HT1080 (cell line): ENCODE data around the gene ADD2. TPM values are rescaled to one million over a fixed set of nuclear protein-coding genes. Genes with fewer than 3 reads are reported as not detected.
A peak's percentile ranks its signal among the peaks of the same experiment; 100 is the strongest.

Experiments used
- DNase-seq: peaks from one replicate; pipeline ENCODE4 v3.0.0-alpha.2; 2015; ENCODE audit warnings: low read depth
- total RNA-seq: library from RNA; depleted of rRNA; stranded (reverse); fragments of >200 nt; shearing (Covaris generic); gene quantifications from 2 replicates; pipeline ENCODE4 v1.2.3, GENCODE V29; 2014

The ADD2 gene
- total RNA-seq, 1 experiment from 2014 or later, result 79.9 TPM

DNA sequence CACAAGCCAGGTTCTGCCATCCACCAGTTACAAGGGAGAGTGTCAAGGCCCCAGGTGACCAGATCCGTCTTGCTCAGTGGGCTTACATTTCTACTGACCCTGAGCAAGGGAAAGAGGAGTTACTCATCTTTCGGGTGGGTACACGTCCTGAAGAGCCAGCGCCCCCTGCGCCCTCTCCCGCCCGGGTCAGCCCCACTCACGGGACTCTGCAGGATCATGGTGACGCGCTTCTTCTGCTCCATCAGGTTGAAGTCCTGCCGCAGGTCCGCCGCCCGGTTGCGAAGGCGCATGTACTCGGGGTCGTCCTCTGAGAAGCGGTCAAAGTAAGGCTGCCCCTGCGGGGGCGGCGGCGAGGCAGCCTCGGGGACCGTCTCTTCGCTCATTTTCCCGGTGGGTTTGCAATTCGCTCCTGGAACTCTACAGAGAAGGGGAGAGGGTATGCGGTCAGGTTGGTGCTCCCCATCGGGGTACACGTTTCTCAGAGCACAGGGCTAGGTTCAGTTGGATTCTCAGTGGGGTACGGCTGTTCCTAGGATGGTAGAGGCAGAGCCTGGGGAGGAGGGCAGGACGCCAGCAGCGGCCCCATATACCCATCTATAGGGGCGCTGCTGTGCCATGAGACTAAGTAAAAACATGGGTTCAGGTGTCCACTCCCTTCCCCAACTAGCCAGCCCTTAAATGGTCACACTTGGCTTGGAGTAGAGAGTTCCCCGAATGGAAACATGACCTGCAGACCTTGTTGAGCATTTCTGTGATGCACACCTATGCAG, 61.8 kb downstream of the ADD2 start:
- DNase-seq, result no peak

DNA sequence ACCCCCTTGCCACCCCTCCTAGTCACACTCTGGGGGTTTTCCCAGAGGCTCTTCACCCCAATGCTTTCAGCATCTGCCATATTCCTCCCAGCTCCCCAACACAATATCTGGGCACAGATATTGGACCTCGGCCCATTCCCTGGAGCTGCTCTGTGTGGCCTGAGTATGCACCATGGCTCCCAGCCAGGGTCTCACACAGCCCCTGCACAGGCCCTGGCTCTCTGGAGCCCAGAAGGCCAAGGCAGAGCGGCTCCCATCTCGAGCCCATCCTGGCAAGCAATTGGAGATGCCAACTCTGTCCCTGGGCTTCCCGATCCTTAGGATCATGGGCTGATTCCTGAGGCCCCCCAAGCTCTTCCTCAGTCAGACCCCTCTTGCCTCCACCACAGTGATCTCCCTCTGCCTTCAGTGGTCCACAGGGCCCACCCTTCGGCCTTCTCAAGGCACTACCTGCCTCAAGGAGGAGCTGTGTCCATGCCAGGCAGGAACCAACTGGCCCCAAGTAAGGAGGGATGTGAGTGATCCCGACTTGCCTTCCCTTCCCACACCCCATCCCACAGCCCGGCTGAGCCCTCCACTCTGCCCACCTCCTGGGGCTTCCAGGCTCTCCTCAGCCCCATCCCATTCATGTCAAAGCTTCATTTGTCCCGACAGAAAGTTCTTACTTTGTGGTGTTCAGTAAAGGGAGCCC, 62.7 kb downstream of the ADD2 start:
- no peak for DNase-seq

DNA sequence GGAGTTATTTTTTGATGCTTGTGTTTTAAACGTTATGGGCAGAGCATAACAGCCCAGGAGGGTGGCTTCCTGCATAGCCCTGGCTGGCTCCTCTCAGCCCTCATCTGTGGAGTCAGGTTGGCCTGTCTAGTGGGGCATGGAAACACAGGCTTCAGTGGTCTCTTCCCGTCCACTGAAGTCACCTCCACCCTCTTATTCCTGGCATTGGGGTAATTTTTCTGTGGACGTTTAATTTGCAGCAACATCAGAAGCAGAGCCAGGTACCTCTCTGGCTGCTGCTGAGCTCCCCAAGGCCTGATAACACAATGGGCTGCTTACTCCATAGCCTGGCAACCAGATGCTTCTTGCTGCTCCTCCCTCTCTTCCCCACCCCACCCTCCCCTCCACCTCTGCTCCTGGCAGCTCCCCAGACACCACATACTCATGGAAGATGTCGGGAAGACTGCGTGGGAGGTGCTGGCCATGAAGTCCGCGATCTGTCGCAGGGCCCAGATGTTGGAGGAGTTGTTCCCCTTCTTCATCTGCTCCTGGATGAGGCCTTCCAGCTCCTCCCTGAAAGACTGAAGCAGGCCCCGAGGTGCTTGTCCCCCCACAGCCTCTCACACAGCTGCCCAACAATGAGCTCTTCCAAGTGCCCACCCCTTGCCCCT, 64.0 kb downstream of the ADD2 start:
- no peak for DNase-seq

DNA sequence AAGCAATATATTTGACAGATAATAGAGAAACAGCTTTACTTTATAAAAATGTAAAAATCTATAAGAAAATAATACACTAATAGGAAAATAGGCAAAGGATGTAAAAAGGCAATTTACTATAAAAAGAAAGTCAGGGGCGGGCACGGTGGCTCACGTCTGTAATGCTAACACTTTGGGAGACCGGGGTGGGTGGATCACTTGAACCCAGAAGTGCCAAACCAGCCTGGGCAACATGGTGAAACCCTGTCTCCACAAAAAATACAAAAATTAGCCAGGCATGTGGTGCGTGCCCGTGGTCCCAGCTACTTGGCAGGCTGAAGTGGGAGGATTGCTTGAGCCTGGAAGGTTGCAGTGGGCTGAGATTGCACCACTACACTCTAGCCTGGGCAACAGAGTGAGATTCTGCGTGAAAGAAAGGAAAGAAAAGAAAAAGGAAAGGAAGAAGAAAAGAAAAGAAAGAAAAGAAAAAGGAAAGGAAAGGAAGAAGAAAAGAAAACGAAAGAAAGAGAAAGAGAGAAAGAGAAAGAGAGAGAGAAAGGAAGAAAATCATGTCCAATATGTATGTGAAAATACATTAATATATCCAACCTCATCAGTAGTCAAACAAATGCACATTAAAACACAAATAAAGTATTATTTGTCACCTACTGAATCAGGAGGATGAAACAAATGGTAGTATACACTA, 65.1 kb downstream of the ADD2 start:
- no peak for DNase-seq

DNA sequence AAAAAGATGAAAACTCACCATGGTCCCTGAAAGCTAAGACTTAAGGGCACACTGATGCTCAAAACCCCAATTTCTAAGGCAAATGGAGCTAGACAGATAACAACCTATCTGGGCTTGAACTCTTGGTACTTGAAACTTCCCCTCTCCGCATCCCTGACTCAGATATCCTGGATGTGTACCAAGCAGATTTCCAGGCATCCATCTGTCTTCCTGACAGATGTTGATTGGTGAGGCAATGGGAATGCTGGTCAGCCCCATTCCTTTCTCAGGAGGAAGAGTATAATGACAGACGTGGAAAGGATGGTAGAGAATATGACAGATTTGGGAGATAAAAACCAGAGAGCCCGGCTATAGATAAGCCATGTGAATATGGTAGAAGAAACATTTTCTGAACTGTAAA, 69.2 kb downstream of the ADD2 start:
- DNase-seq, result peak; percentile 30

DNA sequence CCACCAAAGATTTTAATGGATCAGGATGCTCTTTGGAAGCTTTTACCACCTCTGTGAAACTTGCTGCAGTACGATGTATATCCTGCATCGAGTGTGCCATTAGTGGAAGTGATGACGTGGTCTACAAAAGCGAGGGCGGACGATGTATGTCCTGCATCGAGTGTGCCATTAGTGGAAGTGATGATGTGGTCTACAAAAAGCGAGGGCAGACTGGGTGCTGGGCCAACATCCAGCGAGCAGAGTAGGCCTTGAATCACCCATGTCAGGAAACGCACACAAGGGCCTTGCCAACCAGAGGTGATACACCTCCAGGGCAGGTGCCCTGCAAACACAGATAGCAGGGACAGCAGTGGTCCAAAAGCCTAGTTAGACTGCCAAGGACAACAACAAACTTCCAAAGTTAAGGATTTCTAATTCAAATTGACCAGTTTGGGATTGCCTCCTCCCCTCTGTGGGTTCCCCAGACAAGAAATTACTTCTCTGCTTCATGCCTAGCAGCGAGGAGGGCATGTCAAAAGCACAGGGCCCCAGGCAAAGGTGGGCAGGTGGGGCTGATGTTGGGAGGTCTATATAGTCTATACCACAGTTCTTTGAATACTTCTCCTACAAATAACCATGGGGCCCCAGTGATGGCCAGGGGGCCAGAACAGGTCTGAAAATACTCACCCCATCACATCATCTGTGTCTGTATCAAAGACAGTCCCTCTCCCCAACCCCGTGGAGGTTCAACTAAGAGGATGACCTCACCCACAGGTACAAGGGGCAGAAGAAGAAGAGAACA, 70.2 kb downstream of the ADD2 start:
- DNase-seq, result no peak

DNA sequence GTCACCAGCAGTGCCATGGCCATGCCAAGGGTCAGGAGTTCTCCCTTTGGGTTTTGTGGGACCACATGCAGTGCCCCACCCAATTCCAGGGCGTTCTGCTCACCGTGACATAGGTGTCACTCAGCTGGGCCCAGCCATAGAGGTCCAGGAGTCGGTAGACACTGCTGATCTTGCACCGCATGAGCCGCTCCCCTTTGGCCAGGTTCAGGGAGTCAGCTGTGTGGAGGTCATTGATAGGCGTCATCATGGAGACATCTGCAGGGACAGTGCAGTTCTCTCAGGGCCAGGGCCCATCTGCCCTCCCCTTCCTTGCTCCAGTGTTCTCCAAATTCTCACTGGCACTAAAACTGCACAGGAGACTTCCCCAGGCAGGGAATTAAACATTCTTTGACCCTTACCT, 71.9 kb downstream of the ADD2 start:
- no peak for DNase-seq

DNA sequence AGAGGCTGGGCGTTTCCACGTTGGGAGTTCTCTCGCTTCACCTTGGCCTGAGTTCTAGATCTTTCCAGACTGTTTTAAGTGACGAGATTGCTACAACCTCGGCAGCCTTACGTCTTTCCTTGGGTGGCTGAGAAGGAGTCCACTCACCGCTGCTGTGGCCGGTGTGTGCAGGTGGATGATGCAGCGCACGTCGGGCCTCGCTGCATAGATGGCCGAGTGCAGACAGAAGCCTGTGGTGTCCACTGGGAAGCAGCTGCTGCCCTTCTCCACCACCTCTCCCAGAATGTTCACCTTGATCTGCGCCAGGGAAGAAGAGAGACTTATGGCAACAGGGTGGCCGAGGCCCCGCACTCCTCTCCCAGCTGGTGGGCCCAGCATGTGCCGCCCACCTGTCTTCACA, 75.7 kb downstream of the ADD2 start:
- no peak for DNase-seq

DNA sequence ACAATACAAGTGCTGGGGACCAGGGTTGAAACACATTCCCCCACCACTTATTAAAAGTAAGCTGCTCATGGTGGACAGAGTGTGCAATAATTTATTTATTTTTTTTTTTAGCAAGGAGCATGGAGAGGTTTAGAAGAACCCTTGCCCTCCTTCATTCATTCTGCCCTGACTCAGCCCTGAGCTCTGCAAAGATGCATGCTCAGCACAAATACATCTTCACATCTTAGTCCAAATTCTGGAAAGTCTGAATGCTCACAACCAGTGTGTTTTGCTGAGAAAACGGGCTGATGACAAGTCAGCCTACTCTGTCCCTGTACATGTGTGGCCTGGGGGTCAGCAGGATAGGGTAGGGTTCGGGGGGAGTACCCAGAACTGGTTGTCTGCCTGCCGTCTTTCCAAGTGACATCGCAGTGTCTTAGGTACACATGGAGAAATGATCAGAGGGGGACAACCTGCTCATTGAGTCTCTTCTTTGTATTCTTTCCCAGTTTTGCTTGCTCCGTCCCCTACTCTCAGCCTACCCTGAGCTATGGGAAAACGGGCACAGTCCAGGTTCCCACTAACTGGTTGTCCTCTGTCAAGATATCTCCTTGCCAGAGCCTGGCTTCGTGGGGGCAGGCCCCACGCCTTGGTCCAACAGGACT, 76.4 kb downstream of the ADD2 start:
- no peak for DNase-seq

DNA sequence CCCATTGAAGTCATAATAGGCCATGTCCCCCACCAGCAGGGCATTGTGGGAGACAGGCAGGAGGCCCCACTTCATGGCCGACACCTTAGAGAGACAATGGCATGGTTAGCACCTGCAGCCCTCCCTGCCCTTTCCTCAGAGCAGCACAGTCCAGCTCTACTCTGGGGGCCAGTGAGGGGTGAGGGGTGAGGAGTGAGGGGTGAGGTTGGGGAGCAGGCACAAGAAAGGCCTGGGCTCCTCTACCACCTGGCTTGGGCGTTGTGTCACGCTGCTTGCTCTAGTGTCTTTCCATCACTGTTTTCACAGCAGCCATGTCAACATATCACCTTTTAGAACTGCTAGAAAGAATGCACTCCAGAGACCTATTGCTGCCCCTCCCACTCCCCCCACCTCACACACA, 77.2 kb downstream of the ADD2 start:
- no peak for DNase-seq

DNA sequence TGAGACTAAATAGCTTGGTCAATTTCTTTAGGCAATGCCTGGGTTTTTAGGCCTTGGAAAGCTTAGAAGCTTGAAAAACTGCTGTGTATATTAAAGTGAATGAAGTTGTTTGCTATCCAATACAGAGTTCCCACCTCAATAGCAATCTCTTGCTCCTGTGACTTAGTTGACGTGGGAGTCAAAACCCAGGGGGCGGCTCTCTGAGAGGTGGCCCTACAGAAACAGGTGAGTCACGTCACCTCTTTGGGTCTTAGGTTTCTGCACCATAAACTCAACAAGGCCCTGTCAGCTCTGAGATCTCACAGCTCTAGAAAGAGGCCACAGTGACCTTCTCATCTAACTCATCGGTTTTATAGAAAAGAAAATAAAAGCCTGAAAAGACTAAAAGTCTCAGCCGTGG, 79.6 kb downstream of the ADD2 start:
- no peak for DNase-seq

DNA sequence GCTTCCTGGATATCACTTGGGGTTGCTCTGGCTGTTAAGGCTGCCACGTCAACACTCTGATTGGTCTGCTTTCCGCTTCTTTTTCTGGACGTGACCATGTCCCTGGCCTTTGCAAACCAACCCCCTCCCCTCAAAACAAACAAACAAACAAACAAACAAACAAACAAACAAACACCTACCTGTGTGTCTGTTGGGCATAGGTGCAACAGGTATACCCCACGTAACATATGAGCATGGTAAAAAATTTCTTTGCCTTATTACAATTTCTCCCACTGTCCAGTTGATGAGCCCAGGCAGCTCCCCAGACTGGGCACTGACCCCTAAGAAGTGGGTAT, 80.6 kb downstream of the ADD2 start:
- no peak for DNase-seq

DNA sequence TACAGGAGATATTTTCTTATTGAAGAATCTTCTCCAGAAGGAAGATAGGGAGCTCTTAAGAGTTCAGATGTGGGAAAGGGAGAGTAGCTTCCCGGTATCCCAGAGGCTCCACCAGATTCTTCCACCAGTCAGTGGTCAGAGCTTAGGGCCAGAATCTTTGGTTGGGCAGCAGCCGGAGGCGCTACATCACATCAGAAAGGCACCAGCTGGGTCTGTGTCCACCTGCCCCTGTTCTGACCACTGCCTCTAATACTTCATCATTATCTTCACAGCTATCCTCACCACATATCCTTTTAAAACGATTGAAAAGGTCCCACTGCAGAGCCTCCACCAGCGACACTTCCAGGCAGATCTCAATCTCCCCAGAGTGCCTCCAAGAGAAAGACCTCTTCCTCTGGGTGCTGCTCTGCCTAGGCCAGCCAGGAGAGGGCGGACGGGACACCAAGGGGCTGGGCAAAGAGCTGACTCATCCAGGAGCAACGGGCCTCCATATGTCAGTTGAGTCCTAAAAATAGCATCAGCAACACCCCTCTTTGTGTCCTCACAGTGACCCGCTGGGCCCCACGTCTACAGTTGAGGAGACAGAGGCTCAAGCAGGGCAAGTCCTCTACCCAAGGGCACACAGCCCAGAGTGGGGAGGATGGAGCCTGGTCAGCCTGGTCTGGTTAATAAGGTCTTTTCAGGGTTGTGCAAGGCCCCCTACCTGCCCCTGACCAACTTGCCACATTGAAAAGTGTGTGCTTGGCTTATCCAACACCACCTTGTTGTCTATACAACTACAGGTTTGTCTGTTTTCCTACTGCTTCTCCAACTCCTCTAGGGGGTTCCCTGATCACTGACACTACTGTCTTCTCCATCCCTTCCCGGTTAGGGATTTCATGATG, 81.2 kb downstream of the ADD2 start:
- DNase-seq, result peak; percentile 84

DNA sequence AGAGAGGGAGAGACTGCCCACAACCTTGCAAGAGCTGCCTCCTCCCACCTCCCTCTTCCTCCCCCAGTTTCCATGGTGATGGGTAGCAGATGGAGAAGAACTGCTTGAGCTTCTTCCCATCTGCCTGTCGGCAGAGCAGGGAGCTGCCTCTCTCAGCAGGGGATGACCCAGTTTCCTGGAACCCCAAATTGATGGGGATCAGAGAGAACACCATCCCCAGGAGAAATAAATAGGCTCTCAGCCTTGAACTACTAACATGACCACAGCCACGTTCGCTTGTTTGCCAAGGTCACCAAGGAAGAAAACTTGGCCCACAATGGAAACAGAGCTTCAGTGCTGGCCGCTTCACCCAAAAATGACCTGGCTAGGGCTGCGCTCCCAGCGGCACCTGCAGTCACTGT, 82.2 kb downstream of the ADD2 start:
- DNase-seq, result no peak

DNA sequence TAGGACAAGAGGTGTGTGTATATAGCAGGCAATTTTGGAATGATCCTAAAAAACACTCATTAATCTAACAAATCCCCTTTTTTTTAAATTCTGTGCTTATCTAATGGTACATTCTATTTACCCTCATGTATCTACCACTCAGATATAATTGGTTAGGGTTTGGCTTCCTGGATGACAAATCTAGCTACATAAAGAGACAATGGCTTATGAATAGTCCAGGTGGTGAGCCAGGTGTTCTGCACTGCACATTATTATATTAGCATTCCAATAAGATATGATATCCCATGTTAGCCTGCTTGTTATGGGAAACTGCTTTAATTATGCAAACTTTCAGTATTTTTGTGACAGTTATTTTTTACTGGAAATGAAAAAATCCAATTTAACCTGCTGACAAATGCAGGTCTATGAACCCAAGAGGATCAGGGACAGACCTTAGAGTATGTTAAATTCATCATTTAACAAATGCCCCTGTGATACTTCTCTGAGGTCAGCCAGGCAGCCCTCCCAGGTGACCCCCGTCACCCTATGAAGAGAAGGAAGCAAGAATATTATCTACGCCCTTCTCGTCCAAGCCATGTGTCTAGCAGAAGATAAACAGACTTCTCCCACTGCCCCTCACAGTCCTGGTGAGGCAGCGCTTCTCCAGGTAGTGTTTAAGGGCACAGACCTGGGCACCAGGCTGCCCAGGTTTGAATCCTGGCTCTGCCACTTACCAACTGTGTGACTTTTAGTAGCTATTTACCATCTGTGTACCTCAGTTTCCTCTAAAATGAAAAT, 83.0 kb downstream of the ADD2 start:
- no peak for DNase-seq

DNA sequence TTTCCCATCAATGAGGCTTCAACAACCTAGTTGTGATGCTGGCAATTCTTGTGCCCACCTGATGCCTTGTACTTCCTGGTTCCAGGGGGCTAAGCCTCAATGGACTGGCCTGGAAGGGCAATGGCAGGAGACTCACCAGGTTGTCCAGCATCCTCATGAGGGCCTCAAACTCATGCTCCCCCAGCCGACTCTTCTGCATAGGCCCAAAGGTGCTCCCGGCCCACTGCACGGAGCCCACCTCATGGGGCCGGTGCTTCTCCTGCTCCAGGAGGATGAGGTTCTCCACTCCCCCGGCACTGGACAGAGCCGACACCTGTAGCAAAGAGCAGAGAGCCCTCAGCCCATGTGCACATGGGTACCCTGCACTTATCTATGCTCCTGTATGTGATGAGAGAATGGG, 84.5 kb downstream of the ADD2 start:
- DNase-seq, result no peak

DNA sequence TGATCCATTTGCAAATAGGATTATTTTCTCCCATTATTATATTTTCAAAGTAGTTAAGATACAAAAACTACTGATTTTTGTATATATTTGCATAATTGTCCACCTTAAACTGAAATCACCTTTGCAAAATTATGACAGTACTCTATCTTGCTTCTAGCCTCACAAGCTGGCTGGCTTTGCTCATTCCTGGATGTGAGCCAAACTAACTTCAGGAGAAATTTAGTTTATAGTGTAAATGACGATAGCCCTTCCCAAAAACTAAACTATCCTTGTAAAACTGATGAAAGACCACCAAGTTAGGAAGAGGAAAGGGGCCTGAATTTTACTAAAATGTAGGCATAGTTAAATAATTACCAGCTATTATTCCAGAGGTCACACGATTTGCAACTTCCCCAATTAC, 87.3 kb downstream of the ADD2 start:
- no peak for DNase-seq

DNA sequence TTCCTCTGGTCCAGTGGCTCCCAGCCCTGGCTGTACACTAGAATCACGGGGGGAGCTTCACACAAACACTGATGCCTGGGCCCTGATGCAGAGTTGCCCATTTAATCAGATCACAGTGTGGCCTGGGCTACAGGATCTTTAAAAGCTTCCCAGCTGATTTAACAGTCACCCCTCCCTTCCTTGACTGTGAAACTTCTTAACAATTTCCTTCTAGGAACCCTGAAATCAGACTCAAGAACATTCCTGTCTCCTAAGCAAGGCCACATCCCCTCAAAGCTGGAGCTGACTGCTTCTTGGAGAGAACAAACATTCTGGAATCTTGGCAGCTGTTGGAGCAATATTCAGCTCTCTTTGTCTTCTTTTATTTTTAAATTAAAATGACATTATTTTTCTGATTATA, 88.7 kb downstream of the ADD2 start:
- no peak for DNase-seq

DNA sequence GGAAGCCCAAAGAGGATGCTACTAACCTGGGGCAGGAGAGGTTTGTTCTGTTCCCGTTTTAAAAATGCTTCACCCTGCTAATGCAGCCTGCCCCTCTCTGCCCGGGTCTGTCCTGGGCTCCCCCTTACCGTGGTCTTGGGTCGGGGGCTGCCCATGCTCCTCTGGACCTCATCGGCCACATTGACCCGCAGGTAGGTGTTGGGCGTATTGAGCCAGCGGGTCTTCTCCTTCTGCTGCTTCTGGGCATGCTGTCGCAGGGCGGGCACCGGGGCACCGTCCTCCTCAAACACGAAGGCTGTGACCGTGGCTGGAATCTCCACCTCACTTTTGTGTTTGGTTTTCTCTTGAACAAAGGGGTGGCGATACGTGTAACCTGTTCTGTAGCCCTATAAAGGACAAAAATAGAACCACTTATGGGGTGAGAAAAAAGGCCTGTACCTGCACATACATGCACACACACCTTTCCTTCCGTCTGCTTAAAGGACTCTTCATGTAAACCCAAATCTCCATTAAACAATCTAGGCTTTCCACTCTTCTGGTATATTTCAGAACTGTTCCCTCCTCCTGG, 89.3 kb downstream of the ADD2 start:
- DNase-seq, result no peak
